Measurements from ENCODE around the gene COPE. TPM values are rescaled to one million over a fixed set of nuclear protein-coding genes. Genes with fewer than 3 reads are reported as not detected.

The COPE gene
- total RNA-seq, 4 donors from 2014 or later: 170 to 245 (median 224) TPM

DNA sequence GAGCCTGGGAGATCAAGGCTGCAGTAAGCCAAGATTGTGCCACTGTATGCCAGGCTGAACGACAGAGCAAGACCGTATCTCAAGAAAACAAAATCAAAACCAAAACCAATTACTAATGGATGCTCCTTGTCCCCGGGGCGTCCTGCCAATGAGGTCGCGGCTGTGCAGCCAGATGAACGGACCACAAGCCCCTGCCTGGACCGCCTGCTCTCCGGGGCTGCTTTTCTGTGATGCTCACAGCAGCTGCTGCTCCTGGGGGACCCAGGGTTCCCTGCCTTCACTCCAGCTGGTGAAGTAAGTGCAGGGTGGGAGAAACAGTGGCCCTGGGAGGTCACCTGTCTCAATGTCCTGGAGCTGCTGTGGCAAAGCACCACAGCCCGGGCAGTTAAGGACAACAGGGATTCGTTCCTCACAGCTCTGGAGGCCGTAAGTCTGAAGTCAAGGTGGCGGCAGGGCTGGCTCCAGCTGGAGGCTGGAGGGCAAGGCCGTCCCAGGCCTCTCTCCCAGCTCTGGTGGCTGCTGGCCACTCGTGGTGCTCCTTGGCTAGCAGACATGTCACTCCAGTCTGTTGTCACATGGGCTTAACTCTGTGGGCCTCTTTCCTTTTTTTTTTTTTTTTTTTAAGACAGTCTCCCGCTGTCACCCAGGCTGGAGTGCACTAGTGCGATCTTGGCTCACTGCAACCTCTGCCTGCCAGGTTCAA is 10.1 kb downstream of the COPE start:
- H3K36me3 ChIP-seq: peaks cover 9 to 100% (median 18%) of the 10 kb centered on the region in 3 donors
- TF ChIP-seq POLR2A (IDR thresholded peaks at IDR 0.05): no peak
- TF ChIP-seq, protein P1, sequence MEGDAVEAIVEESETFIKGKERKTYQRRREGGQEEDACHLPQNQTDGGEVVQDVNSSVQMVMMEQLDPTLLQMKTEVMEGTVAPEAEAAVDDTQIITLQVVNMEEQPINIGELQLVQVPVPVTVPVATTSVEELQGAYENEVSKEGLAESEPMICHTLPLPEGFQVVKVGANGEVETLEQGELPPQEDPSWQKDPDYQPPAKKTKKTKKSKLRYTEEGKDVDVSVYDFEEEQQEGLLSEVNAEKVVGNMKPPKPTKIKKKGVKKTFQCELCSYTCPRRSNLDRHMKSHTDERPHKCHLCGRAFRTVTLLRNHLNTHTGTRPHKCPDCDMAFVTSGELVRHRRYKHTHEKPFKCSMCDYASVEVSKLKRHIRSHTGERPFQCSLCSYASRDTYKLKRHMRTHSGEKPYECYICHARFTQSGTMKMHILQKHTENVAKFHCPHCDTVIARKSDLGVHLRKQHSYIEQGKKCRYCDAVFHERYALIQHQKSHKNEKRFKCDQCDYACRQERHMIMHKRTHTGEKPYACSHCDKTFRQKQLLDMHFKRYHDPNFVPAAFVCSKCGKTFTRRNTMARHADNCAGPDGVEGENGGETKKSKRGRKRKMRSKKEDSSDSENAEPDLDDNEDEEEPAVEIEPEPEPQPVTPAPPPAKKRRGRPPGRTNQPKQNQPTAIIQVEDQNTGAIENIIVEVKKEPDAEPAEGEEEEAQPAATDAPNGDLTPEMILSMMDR (IDR thresholded peaks at IDR 0.05): no peak
- WGBS, 2 donors: 86 to 90% methylated on average over 10 to 13 of the region's 17 CpGs
- H3K27ac ChIP-seq: no peak overlapping the region
- H3K4me1 ChIP-seq: peaks cover 0 to 4% (median 0%) of the 10 kb centered on the region in 3 donors
- H3K27me3 ChIP-seq: no peaks in the 10 kb centered on the region
- H3K9me3 ChIP-seq: no peaks in the 10 kb centered on the region
- DNase-seq: no peak
- intact Hi-C loops (cut with DNase I): no loop called here
- H3K4me3 ChIP-seq: no peak overlapping the region

DNA sequence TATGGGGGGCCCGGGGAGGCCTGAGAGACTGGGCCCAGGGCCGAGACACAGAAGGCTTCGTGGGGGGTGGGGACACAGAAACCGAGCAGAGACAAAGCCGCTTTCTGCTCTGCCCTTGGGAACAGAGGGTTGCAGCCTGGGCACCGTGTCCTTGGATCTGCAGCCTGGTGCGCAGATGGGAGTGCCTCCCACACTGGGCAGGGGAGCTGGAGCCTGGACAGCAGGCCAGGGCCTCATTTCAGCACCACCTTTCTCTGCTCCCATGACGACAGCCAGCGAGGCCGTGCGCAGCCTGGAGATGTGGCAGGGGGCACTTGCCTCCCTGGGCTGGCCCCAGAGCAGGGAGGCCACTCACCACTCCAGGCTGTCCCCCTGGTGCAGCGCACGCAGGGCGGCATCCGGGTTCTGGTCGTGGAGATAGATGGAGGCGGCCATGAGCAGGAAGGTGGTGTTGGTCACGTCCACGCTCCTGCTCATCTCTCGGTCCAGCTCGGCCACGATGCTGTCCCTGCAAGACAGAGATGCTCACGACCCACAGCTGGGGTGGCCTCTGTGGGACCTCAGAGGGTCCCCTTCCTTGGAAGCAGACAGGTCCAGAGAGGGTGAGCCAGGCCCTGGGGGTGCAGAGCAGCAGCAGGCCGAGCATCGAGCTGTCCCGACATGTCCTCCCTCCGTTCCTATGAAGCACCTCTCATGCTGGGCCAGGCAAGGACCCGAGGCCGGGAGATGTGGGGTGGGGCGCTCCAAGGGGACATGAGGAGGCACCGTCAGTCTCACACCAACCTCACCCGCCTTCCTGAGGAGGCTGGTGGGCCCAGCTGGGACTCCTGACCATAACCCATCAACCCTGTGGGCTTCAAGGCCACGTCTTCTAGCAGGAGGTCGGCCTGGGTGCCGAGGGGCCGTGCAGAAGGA is 12.3 kb downstream of the COPE start:
- TF ChIP-seq POLR2A (IDR thresholded peaks at IDR 0.05): no peak
- no peaks in the 10 kb centered on the region for H3K9me3 ChIP-seq
- DNase-seq: no peak
- H3K4me3 ChIP-seq: no peak overlapping the region
- intact Hi-C loops (cut with DNase I): no loop called here
- H3K27me3 ChIP-seq: no peaks in the 10 kb centered on the region
- no peaks in the 10 kb centered on the region for H3K4me1 ChIP-seq
- H3K36me3 ChIP-seq: peaks cover 9 to 97% (median 11%) of the 10 kb centered on the region in 3 donors
- 58 to 84% methylated on average over 8 to 9 of the region's 36 CpGs for WGBS, 2 donors
- H3K27ac ChIP-seq: no peak overlapping the region

DNA sequence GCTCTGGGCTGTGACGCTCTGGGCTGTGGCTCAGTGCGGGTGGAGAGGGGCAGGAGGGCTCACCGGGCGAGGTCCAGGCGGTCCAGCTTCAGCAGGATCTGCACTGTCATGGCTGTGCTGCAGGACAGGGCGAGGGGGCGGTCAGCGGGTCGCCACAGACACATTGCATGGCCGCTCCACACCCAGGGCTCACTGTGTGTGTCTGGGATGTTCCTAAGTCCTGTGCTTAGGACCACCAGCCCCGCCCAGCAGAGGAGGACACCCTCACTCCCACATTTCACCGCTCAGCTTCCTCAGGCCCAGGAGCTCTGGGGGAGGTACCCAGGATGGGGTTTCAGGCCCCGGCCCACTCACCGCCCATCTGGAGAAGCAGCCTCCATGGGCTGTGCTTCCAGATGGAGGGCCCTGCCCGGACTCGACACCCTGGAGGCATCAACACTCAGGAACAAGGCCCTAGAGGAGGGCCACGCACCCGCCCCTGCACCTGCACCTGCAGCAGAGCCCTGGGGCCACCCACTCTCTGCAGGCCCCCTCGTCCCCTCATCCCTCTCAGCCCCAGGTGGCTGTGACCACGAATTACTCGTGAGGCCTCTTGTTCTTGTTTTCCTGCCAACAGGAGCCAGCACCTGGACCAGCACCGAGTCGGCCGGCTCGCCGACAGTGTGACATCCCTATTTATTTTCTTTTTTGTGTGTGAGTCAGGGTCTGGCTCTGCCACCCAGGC is 13.5 kb downstream of the COPE start:
- 71 to 75% methylated on average over 11 to 12 of the region's 26 CpGs for WGBS, 2 donors
- H3K36me3 ChIP-seq: peaks cover 9 to 97% (median 11%) of the 10 kb centered on the region in 3 donors
- intact Hi-C loops (cut with DNase I): no loop called here

DNA sequence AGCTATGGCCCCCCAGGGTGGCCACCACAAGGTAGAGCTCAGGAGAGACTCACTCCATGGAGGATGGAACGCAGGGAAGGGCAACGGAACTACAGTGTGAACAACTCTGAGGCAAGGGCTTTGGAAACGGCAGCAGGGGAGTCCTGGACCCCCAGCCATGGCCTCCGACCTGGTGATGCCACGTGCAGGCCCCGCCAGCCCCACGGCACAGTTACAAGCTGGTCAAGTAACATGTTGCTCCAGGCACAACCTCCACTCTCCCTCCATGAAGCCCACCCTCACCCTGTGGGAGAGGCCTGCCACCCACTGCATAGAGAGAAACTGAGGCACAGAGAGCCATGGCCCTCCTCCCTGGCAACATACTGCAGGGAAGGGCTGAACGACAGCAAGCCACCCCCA is 14.1 kb downstream of the COPE start:
- no peak for TF ChIP-seq POLR2A (IDR thresholded peaks at IDR 0.05)
- TF ChIP-seq, protein P1 (IDR thresholded peaks at IDR 0.05): no peak
- Histone ChIP-seq H3K27ac (no peak overlapping the region), H3K27me3 (no peaks in the 10 kb centered on the region), H3K9me3 (no peaks in the 10 kb centered on the region), H3K4me3 (no peak overlapping the region), H3K4me1 (no peaks in the 10 kb centered on the region), H3K36me3 (peaks cover 5 to 97% (median 11%) of the 10 kb centered on the region in 3 donors)
- intact Hi-C loops (cut with DNase I): no loop called here
- DNase-seq: no peak
- 100% methylated on average over 1 of the region's 8 CpGs; no CpG with 5 or more reads in 1 of the 2 donors for WGBS, 2 donors

More for the DNA sequence above, 13.5 kb downstream of the COPE start:
- H3K4me1 ChIP-seq: no peaks in the 10 kb centered on the region
- DNase-seq: no peak
- H3K27me3 ChIP-seq: no peaks in the 10 kb centered on the region
- no peak overlapping the region for H3K27ac ChIP-seq
- no peaks in the 10 kb centered on the region for H3K9me3 ChIP-seq
- no peak for TF ChIP-seq POLR2A (IDR thresholded peaks at IDR 0.05)
- TF ChIP-seq, protein P1 (IDR thresholded peaks at IDR 0.05): no peak
- H3K4me3 ChIP-seq: no peak overlapping the region

DNA sequence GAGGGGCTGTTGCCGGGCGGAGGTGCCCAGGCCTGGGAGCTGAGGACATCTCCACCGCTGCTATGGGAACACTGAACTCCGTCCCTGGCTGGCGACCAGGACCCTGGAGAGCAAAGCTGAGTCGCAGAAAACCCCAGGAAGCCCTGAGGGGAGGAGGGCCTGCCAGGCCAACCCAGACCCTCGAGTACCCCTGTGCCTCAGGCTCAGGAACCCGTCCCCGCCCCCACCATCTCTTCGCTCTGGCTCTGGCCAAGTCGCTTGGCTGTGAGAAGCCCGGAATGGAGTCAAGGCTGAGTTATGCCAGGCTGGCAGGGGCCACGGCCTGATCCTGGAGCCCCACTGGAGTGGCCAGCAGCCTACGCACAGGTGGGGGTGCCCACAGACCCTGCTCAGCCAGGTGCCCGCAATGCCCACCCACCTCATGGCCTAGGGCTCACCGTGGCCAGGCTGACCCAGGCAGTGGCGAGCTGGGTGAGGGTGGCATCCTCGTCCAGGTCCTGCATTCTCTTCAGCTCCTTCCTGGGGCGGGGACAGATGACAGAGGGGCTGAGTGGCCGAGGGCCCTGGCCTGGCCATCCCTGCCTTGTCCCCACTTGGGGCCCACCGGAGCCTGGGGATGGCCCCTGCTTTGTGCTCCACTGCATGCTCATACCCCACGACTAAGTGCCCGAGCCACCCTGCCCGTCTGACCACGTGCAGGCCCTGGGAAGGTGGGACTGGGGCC is 14.7 kb downstream of the COPE start:
- intact Hi-C loops (cut with DNase I): no loop called here
- Histone ChIP-seq H3K27ac (no peak overlapping the region), H3K4me1 (no peaks in the 10 kb centered on the region), H3K9me3 (no peaks in the 10 kb centered on the region), H3K36me3 (peaks cover 9 to 97% (median 13%) of the 10 kb centered on the region in 3 donors), H3K27me3 (no peaks in the 10 kb centered on the region), H3K4me3 (no peak overlapping the region)
- no peak for DNase-seq
- TF ChIP-seq, protein P1 (IDR thresholded peaks at IDR 0.05): no peak
- TF ChIP-seq POLR2A (IDR thresholded peaks at IDR 0.05): no peak
- WGBS, 2 donors: 90 to 100% methylated on average over 2 to 7 of the region's 25 CpGs
